ENCODE measurements around the gene COL20A1.

The COL20A1 gene

DNA sequence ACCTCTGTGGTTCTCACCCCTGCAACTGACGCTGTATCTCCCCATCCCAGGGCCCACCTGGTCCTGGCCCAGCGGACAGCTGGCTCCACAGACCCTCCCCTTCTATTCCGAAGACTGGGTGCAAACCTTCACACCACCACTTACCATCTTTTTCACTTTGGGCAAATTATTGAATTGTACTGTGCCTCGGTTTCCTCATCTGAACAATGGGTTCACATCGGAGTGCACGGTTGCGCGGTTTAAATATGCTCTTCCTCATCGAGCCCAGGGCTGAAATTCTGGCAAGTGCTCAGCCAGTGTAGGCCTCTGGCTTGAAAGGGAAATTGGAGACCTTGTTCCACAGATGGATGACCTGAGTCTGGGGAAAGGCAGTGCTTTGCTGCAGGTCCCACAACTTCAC is 23.3 kb upstream of the COL20A1 start:
- TF ChIP-seq CTCF (IDR thresholded peaks at IDR 0.05) = no peak

GRCh38 chr20:63270606-63271325 is 22.2 kb upstream of the COL20A1 start:
- TF ChIP-seq CTCF (IDR thresholded peaks at IDR 0.05) = no peak

DNA sequence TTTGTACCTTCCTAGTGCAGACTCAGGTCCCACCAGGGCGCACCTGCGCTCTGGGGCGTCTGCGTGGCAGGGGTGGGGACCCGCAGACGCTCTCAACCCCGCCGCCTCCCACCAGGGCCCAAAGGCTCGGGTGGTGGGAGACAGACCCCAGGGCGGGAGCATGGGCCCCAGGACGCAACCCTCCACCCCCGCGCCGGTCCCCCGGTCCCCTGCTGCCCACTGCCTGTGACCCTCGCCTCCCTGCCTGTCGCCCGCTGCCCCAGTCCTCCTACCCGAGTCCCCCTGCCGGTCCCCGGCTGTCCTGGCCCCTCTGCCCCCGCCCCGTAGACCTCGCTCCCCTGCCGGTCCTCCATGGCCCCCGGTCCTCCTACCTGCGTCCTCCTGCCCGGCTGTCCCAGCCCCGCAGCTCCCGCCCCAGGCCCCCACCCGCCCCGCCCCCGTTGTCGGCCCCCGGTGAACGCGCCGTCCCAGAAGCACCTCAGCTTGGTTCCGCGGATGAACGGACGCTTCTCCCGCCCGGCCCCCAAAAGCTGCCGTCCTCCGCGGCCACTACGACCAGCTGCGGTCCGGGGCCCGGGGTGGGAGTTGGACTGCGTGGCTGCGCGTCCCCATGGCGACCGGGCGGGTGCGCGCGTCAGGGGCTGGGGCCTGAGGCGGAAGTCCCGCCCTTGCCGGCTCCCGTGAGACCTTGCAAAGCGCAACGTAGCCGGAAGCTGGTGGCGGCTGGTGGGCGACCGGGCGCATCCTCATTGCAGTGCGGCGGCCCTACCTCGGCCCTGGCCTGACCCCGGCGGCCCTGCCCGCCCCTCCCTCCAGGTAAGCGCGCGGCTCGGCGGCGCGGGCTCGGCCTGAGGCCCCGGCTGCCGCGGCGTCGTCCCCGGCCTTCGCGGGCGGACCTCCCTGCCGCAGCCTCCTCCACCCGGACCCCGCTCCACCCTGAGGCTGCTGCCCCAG is 20.6 kb upstream of the COL20A1 start, which contains the start of gene ARFGAP1:
Gene ARFGAP1, plus strand, starts transcription at position 709 of the 954 bp plus-strand sequence. CDS start 2,768 bp downstream, outside the sequence.
- TF ChIP-seq CTCF (IDR thresholded peaks at IDR 0.05) = no peak

- no peak for TF ChIP-seq CTCF (IDR thresholded peaks at IDR 0.05)
Measured at GRCh38 chr20:63273059-63273579, 19.9 kb upstream of the COL20A1 start.

DNA sequence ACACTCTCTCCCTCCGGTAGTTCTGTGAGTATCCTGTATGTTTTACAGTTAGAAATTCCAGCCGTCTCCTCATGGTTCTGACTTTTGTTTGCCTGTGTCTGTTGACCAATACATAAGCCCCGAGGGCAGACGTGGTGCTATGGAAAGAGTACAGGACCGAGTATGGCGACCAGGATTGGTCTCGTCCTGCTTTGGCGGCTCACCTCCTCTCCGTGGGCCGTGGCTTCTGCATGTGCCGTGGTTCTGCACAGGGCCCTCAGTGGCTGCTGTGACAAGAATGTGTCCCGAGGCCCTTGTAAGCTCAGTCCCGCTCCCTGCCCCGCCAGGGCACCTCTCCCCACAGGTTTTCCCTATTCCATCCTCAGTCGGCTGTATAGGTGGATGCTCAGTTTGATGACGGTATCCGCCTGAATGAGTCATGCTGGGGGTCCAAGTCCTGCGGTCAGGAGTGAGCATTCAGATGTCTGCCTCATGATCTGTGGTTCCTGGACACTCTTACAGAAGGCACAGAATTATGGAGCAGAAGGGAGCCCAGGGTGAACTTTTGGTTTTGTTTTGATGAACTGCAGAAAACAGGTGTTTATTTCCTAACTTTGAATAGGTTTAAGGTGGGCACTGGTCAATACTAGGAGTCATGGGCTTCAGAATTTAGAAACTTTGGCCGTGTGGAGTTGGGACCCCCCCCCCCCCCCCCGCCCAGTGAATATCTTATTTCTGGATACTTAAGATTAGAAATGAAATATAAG is 19.2 kb upstream of the COL20A1 start:
- TF ChIP-seq CTCF (IDR thresholded peaks at IDR 0.05) = no peak

DNA sequence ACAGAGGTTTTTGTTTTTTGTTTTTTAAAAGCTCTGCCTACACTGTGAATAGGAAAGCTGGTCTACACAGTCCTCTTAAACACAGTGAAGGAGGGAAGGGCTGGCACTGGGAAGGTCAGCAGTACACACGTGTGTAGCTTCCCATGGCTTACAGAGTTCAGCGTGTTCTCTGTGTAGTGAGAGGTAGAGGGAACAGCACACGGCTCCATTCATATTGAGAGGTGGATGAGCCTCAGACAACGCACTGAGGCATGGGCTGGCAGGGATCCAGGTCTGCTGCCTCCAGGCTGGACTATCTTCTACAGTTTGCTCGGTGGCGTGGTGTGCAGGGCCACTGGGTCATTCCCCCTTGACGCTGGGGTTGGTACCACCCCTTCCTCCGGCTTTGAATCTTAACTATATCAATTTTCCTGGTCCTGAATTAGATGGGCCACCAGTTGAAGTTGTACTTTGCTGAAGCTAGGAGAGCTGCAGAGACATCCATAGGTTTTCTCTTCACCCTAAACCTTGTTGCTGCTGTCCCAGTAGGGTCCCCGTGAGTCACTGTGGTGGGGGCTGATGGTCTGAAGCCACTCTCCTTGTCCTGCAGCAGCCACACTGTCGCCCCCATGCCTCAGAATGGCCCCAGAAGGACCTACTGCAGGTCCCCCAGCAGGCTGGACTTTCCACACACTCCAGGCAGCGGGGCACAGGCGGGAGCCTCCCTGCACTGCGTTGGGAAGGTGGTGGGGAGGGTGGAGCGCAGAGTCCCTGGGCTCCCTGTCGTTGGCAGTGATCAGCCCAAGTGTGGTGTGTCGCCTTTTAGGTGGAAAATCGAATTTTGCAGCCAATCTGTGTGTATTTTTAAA is 18.4 kb upstream of the COL20A1 start:
- no peak for TF ChIP-seq CTCF (IDR thresholded peaks at IDR 0.05)
